Stimulated activated CD8-positive, alpha-beta memory T cell treated with anti-CD3 and anti-CD28 coated beads, Interleukin-4, amount 100 ng/mL, for 1 hour (primary cell): ENCODE measurements around the gene PKMYT1.
"Not testable (repeated sequence)": the region's sequence is repeated elsewhere in the genome, so short reads cannot be mapped to it uniquely, and the experiment has no call there.

Experiments
- DNase-seq, 2 donors: peaks; one replicate each; pipeline ENCODE4 v3.0.0-alpha.2; 2020; ENCODE audit warnings: low read depth in 2 of 2, low spot score in 1 of 2

The PKMYT1 gene

DNA sequence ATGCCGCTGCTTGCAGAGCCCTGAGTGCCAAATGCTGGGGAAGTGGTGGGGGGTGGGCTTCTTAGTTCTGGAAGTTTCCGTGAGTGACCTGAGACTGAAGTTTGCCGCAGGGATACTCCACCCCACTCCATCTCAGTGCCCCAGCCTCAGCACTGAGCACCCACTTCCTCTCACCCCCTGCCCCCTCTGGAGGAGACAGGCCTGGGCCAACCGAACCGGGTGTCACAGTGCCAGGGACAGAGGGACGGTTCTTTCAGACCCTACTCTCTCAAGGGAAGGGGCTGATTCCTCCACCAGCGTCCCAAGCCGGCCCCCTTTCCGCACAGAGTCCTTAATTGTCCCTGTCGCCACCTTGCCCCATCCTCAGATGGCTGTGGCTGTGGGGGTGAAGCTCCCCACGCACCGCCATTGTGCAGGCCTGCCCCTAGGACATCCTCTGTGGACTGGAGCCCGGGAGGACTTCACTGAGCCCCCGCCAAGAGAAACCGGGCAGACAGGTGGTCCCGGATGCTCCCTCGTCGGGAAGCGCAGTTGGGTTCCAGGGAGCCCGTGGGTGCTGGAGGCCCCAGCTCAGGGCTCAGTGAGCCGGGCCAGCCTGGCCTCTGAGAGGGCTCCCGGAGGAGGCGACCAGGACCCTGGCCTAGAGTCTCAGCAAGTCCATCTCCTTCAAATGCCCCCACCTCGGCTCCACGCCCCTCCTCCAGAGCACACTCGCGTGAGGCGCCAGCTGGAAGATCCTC lies 17.7 kb downstream of the PKMYT1 start:
- no peak for DNase-seq

DNA sequence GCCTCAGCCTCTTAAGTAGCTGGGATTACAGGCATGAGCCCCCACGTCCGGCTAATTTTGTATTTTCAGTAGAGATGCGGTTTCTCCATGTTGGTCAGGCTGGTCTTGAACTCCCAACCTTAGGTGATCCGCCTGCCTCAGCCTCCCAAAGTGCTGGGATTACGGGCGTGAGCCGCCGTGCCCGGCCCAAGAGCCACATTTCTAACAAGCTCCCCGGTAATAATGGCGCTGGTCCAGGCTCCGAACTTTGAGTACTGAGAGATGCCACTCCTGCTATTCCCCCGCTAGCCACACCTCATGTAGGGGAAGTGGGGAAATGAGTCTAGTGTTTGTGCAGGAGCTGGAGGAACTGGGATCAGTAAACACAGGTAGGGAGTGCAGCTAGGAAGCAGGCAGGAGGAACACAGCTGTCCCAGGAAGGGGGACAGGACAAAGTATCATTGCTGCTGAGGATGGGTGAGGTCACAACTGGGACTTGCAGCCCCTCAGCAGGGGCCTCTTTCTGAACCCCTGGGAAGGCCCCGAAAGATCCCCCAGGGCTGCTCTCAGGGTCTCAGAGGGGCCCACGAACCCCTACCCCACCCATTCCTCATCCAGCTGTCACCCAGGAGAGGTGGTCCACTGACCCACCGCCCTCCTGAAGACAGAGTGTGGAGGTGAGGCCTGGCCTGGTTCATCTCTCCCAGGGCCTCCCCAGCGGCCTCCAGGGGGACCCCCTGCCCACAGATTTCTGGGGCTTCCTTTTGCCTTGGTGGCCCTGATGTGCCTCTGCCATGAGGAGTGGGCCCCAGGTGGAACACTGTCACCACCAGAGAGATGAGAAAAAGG lies 19.8 kb downstream of the PKMYT1 start:
- no peak for DNase-seq

DNA sequence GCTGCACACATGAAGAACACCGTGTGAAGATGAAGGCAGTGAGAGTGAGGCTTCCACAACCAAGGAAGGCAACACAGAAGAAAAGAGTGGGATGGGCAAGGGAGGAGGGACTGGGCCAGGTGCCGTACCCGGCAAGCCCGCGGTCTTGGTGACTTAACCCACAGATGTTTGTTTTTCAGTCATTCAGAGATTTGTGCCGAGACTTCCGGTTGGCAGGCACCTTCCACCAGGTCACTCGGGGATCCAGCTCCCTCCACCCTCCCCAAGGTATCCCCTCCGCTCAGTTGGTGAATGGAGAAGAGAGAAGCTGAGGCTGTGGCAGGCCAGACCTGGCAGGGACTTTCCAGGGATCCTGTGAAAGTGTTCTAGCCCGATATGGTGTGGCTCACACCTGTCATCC lies 21.0 kb downstream of the PKMYT1 start:
- no peak for DNase-seq

DNA sequence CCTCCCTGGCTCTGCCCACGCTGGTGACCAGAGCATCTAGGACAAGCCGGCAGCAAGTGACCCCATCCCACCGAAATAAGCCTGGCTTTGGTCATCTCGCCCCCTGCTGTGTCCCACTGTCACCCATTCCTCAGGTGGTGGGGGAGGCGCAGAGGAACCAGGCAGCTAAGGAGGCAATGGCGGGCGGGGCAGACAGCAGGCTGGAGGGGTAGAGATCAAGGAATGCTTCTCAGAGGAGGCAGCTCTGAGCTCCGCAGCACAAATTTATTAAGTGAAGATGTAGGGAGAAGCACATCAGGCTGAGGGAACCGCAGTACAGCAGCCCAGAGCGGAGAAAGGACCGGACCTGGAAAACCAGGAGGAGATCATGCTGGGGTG lies 23.7 kb downstream of the PKMYT1 start:
- DNase-seq: no peak

DNA sequence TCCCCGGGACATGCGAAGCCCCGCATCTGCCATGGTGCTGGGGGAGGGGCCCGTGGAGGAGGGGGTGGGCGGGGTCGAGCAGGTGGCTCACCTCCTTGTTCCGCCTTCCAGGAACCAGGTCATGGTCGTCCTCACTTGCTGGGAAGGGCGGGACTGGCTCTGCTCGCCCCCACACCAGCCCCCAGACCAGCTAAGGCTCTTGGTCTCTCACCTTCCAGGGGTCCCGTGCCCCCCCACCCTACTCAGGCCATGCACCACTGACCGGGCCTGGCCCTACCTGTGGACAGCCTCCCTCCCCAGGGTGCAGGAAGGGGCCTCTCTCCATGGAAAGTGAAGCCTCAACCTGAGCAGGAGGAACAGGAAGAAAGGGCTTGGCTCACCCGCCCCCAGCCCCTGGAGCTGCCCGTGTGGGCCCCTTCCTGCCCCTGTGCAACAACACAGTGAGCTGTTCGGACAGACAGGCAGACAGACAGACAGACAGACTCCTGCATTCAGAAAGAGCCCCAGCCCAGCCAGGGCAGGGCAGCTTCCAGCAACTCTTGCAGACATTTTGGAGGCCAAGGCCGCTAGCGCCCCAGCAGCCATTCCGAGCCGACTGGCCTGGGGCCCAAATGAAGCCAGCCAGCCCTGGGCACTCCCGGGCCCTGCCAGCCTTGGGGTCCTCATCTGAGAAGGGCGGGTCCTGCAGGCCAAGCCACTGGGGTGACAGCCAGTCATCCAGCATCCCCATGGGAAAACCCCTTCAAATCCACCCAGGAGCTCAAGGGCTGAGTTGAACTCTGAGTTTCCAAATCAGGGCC lies 24.3 kb downstream of the PKMYT1 start:
- no peak for DNase-seq

DNA sequence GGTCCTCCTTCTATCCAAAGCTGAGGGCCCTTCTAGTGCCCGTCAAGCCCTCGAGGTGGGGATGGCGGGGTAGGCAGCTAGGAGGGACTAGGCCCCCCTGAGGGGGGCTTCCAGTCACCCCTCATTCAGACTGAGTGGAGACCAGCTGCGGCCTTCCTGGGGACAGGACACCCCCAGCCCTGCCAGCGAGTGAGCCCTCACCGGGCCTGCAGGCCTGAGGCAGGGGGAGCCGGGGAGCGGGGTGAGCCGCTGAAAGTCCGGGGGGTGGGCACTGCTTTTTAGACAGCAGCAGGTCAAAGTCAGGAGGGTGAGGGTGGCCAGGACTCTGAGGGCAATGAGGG lies 24.8 kb downstream of the PKMYT1 start:
- no peak for DNase-seq

DNA sequence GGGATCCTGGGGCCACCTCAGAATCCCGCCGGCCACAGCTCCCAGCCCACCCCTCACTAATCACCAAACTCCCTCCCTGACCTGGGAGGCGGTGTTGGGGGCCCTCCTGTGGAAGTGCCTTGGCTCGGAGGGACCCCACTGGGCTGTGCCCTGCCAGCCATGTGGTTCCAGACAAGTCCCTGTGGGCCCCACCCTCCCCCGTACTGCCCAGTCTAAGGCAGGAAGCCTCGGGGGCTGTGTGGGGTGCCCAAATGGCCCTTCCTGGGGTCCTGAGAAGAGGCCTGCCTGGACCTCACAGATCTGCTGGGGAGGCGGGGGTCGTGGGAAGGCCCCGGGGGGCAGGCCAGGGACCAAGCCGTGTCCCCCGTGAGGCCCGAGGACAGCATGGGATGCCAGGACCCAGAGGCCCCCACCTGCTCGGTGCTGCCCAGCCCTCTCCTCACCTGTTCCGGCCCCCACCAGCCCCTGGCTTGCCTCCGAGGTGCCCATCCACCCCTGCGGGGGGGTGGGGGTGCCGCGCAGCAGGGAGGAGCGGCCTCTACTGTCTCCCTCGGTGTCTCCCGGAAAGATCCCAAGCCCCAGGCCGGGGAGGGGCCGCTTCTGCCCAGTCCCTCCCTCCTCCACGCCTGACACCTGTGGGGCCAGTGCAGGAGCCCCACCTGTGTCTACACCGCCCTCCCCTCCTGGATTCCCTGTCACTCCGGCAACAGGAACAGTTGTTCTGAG lies 25.4 kb downstream of the PKMYT1 start:
- DNase-seq: no peak

DNA sequence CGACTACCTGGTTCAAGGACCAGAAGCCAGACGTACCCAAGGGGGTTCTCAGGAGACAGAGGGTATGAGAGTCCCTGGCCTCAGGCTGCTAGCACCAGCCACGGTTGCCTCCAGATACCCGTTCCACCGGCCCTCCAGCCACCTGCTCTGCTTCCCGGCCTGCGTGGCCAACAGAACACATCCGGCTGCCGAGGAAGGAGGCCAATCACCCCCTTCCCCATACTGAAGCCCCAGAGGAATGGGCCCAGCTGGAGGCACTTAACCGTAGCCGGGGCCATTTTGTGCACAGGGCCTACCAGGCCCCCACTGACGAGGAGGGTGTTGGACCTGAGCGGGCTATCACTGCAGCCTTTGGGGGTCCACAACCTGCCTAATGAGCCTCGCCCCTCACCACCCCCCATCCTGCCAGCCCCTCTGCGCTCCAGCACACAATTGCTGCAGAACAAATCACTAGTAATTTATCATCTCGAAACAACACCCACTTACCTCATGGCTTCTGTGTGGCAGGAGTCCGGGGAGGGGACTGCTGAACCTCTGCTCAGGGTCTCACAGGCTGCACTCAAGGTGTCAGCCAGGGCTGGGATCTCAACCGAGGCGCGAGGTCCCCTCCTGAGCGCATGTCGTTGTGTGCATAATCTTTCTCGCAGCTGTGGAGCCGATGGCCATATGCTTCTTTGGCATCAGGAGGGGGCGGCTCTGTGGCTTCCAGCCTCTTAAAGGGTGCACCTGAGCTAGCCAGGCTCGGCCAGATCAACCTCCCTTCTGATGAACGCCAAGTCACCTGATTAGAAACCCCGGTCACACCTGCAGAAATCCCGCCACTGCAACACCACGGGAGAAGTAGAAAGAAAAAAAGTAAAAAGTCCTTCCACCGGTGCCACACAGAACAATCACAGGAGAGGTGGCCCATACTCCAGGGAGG lies 26.3 kb downstream of the PKMYT1 start:
- DNase-seq: no peak

DNA sequence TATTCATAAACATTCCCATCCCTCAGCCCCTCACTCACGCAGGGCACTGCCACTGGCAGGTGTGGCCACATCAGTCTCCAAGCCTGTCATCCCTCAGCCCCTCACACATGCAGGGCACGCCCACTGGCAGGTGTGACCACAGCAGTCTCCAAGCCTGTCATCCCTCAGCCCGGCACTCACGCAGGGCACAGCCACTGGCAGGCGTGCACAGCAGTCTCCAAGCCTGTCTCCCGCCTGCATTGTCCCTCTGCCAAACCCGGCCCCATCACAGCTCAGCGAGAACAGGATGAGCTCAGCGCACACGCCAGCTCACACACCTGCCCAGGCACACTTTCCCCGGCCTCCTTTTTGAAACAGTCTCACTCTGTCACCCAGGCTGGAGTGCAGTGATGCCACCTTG lies 27.6 kb downstream of the PKMYT1 start:
- DNase-seq: no peak

DNA sequence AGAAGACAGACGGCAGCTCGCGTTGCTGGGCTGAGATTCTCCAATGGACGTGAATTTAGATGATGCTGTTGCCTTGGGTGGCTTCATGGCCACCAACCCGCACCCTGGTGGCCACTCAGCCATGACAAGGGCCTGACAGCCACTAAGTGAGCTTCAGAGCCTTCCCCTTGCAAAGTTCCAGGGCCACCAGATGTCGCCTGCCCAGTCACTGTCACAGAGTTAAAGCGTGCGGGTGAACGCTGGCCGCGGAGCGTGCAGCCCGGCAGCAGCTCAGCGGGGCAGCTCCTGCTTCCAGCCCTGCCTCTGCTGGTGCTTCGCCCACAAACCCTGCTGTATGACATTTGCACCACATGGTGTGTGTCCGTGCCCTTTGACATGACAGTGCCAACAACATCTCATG lies 29.5 kb downstream of the PKMYT1 start:
- DNase-seq: no peak

DNA sequence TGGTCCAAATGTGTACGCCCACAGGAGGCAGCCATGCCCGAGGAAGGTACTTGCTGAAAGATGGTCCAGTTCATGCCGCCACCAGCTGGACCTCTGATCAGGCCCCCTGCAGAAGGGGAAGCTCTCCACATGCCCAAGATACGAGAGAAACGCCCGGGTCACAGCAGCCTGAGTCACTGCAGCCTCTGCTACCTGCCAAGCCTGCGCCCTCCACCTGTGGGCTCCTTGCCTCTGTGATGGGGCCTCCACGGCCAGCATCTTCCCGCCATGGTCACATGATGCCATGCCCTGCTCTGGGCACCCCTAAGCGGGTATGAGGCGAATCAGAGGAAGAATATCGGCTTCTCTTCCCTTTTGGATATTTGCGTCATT lies 29.9 kb downstream of the PKMYT1 start:
- no peak for DNase-seq

DNA sequence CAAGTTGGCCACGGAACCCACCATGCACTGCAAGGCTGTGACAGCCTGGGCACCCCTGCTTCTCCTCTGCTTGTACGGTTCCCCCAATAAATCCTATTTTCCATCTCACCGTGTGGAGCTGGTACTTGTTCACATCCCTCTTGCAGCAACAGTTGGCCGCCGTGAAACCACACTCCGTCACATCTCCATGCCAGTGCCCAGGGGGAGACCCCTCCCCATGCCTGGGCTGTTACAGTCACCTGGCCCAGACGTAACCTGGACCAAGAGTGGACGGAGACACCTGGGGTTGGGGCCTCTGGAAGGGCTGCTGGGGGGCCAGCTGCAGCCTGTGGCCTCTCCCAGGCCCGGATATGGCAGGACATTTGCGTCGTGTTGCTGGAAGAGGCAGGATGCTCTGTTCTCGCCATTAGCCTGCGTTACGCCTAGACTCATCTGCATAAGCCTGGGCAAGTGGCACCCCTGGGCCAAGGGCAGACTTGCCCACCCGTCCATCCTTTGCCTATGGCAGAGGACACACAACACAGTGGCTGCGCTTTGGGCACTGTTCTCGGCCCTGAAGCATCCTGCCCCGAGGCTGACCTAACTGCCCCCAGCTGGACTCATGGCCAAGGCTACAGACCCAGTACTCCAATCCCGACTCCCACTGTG lies 30.4 kb downstream of the PKMYT1 start:
- no peak for DNase-seq

DNA sequence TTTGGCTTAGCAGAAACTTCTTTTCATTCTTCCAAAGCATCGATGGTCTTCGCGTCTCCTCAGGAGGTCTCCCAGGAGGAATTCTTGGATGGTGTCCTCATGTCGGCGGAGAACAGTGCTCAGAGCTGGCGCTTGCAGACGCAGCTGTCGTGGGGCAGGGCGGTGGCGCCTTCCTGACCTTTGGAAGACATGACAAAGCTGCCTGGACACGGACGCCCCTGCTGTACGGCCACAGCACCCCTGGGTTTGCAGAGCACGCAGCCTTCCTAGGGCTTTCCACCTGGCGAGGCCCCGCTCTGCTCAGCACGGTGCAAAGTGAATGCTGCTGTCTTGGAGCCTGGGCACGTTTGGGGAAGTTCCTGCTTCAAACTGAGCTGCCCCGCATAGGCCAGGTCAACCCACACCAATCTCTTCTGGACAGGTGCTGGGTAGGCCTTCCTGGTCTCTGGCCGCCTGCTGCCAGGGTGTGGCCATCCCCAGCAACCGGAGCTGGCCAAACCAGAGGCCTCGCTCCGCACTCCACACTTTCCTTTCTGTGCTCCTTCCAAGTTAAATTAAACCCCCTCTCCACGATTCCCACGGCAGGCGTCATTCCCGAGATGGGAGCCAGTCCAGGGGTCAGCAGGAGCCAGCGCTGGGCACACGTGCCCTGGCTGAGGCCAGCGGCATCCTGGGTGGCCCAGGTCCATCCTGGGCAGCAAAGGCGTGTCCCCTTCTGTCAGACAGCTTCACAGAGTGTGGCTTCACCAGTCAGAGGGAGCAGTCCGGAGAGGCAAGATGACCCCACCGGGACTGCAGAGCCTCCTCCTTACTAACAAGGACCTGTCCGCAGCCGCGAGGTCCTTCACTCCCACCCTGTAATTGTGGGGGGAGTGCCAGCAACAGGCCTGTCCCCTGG lies 31.2 kb downstream of the PKMYT1 start:
- DNase-seq: no peak

DNA sequence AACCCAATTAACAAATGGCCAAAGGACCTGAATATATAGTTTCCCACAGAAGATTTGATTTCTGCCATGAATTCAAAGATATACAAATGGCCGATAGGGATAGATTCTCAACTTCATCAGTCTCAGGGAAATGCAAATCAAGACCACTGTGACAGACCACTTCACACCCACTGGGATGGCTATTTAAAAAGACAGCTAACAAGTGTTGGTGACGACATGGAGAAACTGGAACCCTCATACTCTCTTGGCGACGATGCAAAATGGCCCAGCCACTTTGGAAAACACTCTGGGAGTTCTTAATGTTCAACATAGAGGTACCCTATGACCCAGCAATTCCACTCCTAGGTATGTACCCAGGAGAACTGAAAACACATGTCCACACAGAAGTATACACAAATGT lies 33.6 kb downstream of the PKMYT1 start:
- DNase-seq: no peak

DNA sequence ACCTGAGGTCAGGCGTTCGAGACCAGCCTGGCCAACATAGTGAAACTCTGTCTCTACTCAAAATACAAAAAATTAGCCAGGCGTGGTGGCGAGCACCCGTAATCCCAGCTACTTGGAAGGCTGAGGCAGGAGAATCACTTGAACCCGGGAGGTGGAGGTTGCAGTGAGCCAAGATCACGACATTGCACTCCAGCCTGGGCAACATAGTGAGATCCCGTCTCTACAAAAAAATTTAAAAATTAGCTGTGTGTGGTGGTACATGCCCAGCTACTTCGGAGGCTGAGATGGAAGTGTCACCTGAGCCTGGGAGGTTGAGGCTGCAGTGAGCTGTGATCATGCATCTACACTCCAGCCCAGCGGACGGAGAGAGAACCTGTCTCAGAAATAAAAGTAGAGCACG lies 36.5 kb downstream of the PKMYT1 start:
- not testable (repeated sequence) for DNase-seq

DNA sequence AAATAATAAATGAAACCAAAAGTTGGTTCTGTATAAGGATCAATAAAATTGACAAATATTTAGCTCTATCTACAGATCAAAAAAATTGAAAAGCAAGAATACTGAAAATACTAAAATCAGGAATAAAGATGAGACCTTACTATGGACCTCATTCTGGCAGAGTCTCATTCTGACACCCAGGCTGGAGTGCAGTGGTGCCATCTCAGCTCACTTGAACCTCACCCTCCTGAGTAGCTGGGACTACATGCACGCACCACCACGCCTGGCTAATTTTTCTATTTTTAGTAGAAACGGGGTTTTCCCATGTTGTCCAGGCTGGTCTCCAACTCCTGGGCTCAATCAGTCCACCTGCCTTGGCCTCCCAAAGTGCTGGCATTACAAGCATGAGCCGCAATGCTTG lies 38.2 kb downstream of the PKMYT1 start:
- DNase-seq: no peak

DNA sequence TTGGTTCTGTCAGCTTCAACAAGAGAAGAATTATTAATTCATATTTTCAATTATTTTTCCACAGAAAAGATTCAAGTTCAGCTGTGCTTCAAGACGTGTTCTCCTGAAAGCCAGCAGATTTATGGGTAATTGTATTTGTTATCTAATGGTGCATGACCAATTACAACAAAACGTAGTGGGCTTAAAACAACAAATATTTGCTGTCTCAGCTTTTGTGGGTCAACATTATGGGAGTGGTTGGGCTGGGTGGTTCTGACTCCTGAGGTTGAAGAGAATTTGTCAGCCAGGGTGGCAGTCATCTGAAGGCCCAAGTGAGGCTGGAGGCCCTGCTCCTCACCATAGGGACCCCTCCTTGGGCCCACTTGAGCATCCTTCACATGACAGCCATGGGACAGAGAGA lies 40.3 kb downstream of the PKMYT1 start:
- DNase-seq: no peak

DNA sequence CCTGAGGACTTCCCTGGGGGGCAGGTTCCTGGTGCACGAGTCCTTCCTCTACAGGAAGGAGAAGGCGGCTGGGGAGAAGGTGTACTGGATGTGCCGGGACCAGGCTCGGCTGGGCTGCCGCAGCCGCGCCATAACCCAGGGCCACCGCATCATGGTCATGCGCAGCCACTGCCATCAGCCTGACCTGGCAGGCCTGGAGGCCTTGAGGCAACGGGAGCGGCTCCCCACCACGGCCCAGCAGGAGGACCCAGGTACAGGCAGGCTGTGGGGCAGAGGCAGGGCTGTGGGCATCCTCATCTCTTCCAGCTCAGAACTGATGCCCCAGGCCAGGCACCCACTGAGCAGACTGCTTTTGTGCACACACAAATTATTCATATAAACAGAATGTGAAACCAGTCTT lies 42.0 kb downstream of the PKMYT1 start:
- no peak for DNase-seq

DNA sequence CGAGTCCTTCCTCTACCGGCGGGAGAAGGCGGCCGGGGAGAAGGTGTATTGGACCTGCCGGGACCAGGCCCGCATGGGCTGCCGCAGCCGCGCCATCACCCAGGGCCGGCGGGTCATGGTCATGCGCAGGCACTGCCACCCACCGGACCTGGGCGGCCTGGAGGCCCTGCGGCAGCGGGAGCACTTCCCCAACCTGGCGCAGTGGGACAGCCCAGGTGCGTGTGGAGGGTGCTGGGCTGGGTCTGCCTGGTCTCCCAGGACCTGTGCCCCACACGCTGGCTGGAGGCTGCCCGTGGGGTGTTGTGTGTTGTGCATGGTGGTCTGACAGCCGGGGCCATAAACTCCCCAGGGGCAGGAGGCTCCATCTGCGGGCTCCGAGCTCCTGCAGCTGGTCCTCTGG lies 43.1 kb downstream of the PKMYT1 start:
- no peak for DNase-seq
